Left ventricle myocardium inferior (tissue), 1 donor: ENCODE results near the gene TMEM218. TPM values are rescaled to one million over a fixed set of nuclear protein-coding genes. Genes with fewer than 3 reads are reported as not detected.

Source experiments
- DNase-seq: peaks from one replicate; pipeline ENCODE4 v3.0.0-alpha.2; 2020
- H3K27ac ChIP-seq: fragments of 200-600 bp; replicated peaks from 2 replicates; pipeline ENCODE4 v1.8.0; 2021
- H3K27me3 ChIP-seq: fragments of 200-600 bp; 2 replicates; pipeline ENCODE4 v1.8.0; 2021; ENCODE audit warnings: low read depth
- H3K36me3 ChIP-seq: fragments of 200-600 bp; 2 replicates; pipeline ENCODE4 v1.8.0; 2021
- H3K4me1 ChIP-seq: fragments of 200-600 bp; 2 replicates; pipeline ENCODE4 v1.8.0; 2021
- H3K4me3 ChIP-seq: fragments of 200-600 bp; 2 replicates; pipeline ENCODE4 v1.8.0; 2021; ENCODE audit warnings: mild to moderate bottlenecking, moderate library complexity
- H3K9me3 ChIP-seq: fragments of 200-600 bp; replicated peaks from 2 replicates; pipeline ENCODE4 v1.8.0; 2021
- CTCF ChIP-seq: fragments of 200-600 bp; IDR thresholded peaks from 2 replicates; pipeline ENCODE4 v1.8.0; 2021; ENCODE audit warnings: antibody characterized with exemption, mild to moderate bottlenecking, borderline replicate concordance
- intact Hi-C: fragments of 100-400 bp; cut with micrococcal nuclease; formaldehyde crosslinking; loops from one replicate; pipeline ENCODE4 v1.11.0; 2022
- total RNA-seq: library from RNA; stranded (reverse); fragmentation: NEBNext Ultra II Directional; extraction: Animal tissue kit (Norgen Biotek cat#: 25700); gene quantifications from one replicate; pipeline ENCODE4 v1.2.1, GENCODE V29; 2021
- donor health status: DM: no; HTN: yes; CAD: no; lungs with severe emphysema.

The TMEM218 gene
- total RNA-seq, 1 donor from 2014 or later, result 6.2 TPM

- Histone ChIP-seq H3K4me1 (no peaks in the 10 kb centered on the region), H3K27ac (no peak overlapping the region), H3K4me3 (no peak overlapping the region), H3K36me3 (no peaks in the 10 kb centered on the region), H3K9me3 (no peaks in the 10 kb centered on the region), H3K27me3 (no peaks in the 10 kb centered on the region)
- no peak for TF ChIP-seq CTCF
- intact Hi-C loops, result no loop called here
- DNase-seq, result no peak
These were observed 56.2 kb downstream of the TMEM218 start for GRCh38 chr11:125055107-125055715.

- no peaks in the 10 kb centered on the region for H3K4me1 ChIP-seq
- TF ChIP-seq CTCF, result no peak
- no peaks in the 10 kb centered on the region for H3K36me3 ChIP-seq
- no peaks in the 10 kb centered on the region for H3K9me3 ChIP-seq
- DNase-seq, result no peak
- intact Hi-C loops, result no loop called here
- no peaks in the 10 kb centered on the region for H3K27me3 ChIP-seq
- H3K27ac ChIP-seq, result no peak overlapping the region
- H3K4me3 ChIP-seq, result no peak overlapping the region
These were observed 58.3 kb downstream of the TMEM218 start for GRCh38 chr11:125053167-125053566.

- Histone ChIP-seq H3K9me3 (no peaks in the 10 kb centered on the region), H3K27ac (no peak overlapping the region), H3K27me3 (no peaks in the 10 kb centered on the region), H3K4me3 (no peak overlapping the region), H3K36me3 (no peaks in the 10 kb centered on the region), H3K4me1 (no peaks in the 10 kb centered on the region)
- no peak for DNase-seq
- no peak for TF ChIP-seq CTCF
- intact Hi-C loops, result no loop called here
These were observed 59.4 kb downstream of the TMEM218 start for GRCh38 chr11:125052047-125052446.

GRCh38 chr11:125049164-125049792 lies 62.1 kb downstream of the TMEM218 start:
- Histone ChIP-seq H3K4me1 (no peaks in the 10 kb centered on the region), H3K27me3 (no peaks in the 10 kb centered on the region), H3K27ac (no peak overlapping the region), H3K4me3 (no peak overlapping the region), H3K36me3 (no peaks in the 10 kb centered on the region), H3K9me3 (no peaks in the 10 kb centered on the region)
- no peak for DNase-seq
- intact Hi-C loops, result no loop called here
- TF ChIP-seq CTCF, result no peak

Other genes with a start within 250 kb of the TMEM218 start
- gene ROBO3, start 246.2 kb downstream of the TMEM218 start, total RNA-seq, result 3.9 TPM
- 20.7 TPM for gene ROBO4, start 213.8 kb downstream of the TMEM218 start, total RNA-seq
- gene HEPN1, start 192.4 kb downstream of the TMEM218 start, total RNA-seq, result not detected
- gene HEPACAM, start 175.6 kb downstream of the TMEM218 start, total RNA-seq, result not detected
- 0.25 TPM for gene CCDC15, start 157.4 kb downstream of the TMEM218 start, total RNA-seq
- 2.4 TPM for gene SLC37A2, start 48.3 kb downstream of the TMEM218 start, total RNA-seq
- gene PKNOX2, start 53.1 kb upstream of the TMEM218 start, total RNA-seq, result 6.2 TPM